Ovary (tissue), 9 donors: ENCODE results near the gene STAT1. TPM values are rescaled to one million over a fixed set of nuclear protein-coding genes. Genes with fewer than 3 reads are reported as not detected.

Experiments
- DNase-seq, 5 donors: peaks; one replicate each; pipeline ENCODE4 v3.0.0-alpha.2; 2019 to 2020
- H3K27ac ChIP-seq, 2 donors: fragments of 200-600 bp; one replicate each; pipeline versions ENCODE4 v1.5.1 to v1.8.0; 2019 to 2022
- H3K27me3 ChIP-seq: fragments of 200-600 bp; one replicate; pipeline ENCODE4 v1.8.0; 2022
- H3K36me3 ChIP-seq: fragments of 200-600 bp; sonication (generic); one replicate; pipeline ENCODE4 v1.5.1; 2019
- H3K4me1 ChIP-seq: one replicate; pipeline ENCODE4 v1.8.1; 2013; ENCODE audit warnings: mild to moderate bottlenecking, moderate library complexity; ENCODE audit not compliant: insufficient read depth
- H3K4me3 ChIP-seq: fragments of 200-600 bp; sonication (generic); one replicate; pipeline ENCODE4 v1.5.1; 2017
- H3K9me3 ChIP-seq, 2 donors: fragments of 200-600 bp in 1 of 2; sonication (generic) in 1 of 2; one replicate each; pipeline versions ENCODE4 v1.5.1 to v1.8.1; 2013 to 2019; ENCODE audit warnings: mild to moderate bottlenecking in 1 of 2, moderate library complexity in 1 of 2
- EP300 ChIP-seq: sonication (generic); formaldehyde crosslinking; IDR thresholded peaks from one replicate; pipeline ENCODE4 v1.6.1; 2017; ENCODE audit warnings: antibody characterized with exemption
- POLR2A ChIP-seq: fragments of 450-650 bp; IDR thresholded peaks from one replicate; pipeline ENCODE4 v1.6.1; 2017; ENCODE audit warnings: antibody characterized with exemption, mild to moderate bottlenecking, moderate library complexity
- WGBS, 3 donors: extraction: QIAGEN DNeasy Blood & Tissue Kit in 1 of 3; methylation state at CpG; one replicate each; pipeline versions ENCODE4 v1.1.5 to v1.1.7; 2013 to 2017; 5-methylcytosine and 5-hydroxymethylcytosine counted together
- intact Hi-C, 4 donors: fragments of 100-400 bp; cut with DNase I; formaldehyde crosslinking; loops; one replicate each; pipeline versions ENCODE4 v1.11.0 to v1.15.1; 2022 to 2023
- polyA plus RNA-seq, 2 donors: library from polyadenylated mRNA; stranded (reverse); fragments of 200-250 nt in 1 of 2; fragments of 350-450 nt in 1 of 2; fragmentation: Illumina TruSeq in 1 of 2; extraction: RNeasy Lipid Tissue Mini Kit (QIAGEN cat#74804) in 1 of 2; gene quantifications; one replicate each; pipeline ENCODE4 v1.2.3, GENCODE V29; 2013 to 2014
- total RNA-seq, 7 donors: library from RNA; depleted of rRNA in 2 of 7; stranded (reverse); fragments of >200 nt in 2 of 7; fragmentation: NEBNext Ultra II Directional in 3 of 7; extraction: Animal tissue kit (Norgen Biotek cat#: 25700) in 3 of 7; gene quantifications; one replicate each; pipeline versions ENCODE4 v1.1.0 to v1.2.4, GENCODE V29; 2016 to 2023
- TF ChIP-seq, protein P1 (sequence below), 3 donors: fragments of 450-650 bp in 2 of 3; fragments of 200-600 bp in 1 of 3; IDR thresholded peaks; one replicate each; pipeline versions ENCODE4 v1.5.1 to v1.8.0; 2016 to 2022; ENCODE audit warnings: antibody characterized with exemption in 3 of 3, mild to moderate bottlenecking in 1 of 3
- donor health status: DM: no; HTN: no; CAD: no; lungs with moderate emphysema.
- donor health status: DM: no; HTN: no; CAD: no.
- donor health status: Bipolar disorder and iron deficiency.
- donor health status: DM: yes; HTN: yes; CAD: no.
- donor health status: DM: no; HTN: no; CAD: no.
- donor health status: DM: yes; HTN: yes; CAD: no.

Gene STAT1
- total and polyA plus RNA-seq, 9 donors: 27.3 to 89.2 (median 46.4) TPM

DNA sequence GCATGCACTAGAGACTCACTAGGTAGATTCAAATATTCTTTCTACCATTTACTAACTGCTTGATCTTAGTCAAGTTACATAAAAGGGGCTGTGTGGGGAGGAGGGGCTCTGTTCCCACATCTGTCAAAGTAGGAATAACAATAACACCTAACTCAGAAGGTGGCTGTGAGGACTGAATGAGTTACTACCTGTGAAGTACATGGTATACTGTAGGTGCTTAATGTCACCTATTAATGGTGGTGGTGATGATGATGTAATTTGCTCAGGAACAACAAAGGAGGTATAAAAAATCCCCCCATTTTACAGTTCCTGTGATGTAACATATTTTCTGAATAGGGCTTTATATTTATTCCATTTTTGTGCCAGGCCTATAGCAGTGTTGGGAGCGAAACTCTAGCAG is 40.7 kb downstream of the STAT1 start:
- Histone ChIP-seq H3K9me3 (no peaks in the 10 kb centered on the region), H3K36me3 (no peaks in the 10 kb centered on the region), H3K27me3 (no peaks in the 10 kb centered on the region), H3K4me3 (no peak overlapping the region), H3K4me1 (no peaks in the 10 kb centered on the region), H3K27ac (no peak overlapping the region)
- intact Hi-C loops: no loop called here
- no peak for DNase-seq
- TF ChIP-seq EP300: no peak
- TF ChIP-seq, protein P1, sequence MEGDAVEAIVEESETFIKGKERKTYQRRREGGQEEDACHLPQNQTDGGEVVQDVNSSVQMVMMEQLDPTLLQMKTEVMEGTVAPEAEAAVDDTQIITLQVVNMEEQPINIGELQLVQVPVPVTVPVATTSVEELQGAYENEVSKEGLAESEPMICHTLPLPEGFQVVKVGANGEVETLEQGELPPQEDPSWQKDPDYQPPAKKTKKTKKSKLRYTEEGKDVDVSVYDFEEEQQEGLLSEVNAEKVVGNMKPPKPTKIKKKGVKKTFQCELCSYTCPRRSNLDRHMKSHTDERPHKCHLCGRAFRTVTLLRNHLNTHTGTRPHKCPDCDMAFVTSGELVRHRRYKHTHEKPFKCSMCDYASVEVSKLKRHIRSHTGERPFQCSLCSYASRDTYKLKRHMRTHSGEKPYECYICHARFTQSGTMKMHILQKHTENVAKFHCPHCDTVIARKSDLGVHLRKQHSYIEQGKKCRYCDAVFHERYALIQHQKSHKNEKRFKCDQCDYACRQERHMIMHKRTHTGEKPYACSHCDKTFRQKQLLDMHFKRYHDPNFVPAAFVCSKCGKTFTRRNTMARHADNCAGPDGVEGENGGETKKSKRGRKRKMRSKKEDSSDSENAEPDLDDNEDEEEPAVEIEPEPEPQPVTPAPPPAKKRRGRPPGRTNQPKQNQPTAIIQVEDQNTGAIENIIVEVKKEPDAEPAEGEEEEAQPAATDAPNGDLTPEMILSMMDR (IDR thresholded peaks at IDR 0.05): no peak
- 91 to 100% (median 100%) methylated on average over 1 of the region's 1 CpG for WGBS, 3 donors

DNA sequence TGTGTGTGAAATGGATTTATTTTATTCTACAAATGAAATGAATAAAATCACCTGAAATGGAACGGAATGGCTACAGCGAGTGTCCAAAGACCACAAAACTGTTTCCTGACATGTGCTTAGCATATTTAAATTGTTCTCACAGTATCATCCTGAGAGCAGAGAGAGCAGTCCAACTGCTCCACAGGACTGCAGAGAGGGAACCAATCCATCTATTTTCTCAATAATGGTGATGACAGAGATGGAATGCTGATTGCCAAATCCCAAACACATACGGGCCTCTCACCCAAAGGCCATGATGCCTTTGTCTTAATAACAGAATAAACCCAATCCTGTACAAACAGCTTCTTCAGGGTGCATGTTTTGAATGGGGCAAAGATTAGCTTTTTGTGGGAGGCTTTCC is 41.1 kb downstream of the STAT1 start:
- Histone ChIP-seq H3K4me1 (no peaks in the 10 kb centered on the region), H3K27ac (no peak overlapping the region), H3K9me3 (no peaks in the 10 kb centered on the region), H3K36me3 (no peaks in the 10 kb centered on the region), H3K27me3 (no peaks in the 10 kb centered on the region), H3K4me3 (no peak overlapping the region)
- DNase-seq: no peak
- WGBS, 3 donors: 85 to 90% (median 89%) methylated on average over 3 of the region's 3 CpGs
- intact Hi-C loops: no loop called here
- TF ChIP-seq POLR2A (no peak), EP300 (no peak)
- TF ChIP-seq, protein P1 (IDR thresholded peaks at IDR 0.05): no peak

DNA sequence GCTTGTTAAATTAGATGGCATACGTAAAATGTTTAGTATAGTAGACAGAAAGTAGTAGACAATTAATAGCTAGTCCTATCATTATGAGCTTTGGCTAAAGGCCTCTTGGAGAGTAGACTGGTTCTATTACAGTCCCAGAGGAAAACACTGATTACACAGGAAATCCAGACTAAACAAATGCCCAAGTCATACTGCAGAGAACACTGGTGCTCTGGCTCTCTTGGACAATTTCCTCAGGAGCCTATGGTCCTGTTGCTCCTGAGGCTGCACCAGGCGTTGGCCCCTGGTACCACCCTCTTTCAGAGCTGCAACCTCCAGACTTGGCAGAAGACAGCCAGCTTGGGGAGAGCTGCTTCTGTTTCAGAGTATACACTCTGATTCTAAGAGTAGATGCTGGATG is 41.8 kb downstream of the STAT1 start:
- Histone ChIP-seq H3K4me3 (no peak overlapping the region), H3K4me1 (no peaks in the 10 kb centered on the region), H3K36me3 (no peaks in the 10 kb centered on the region), H3K27me3 (no peaks in the 10 kb centered on the region), H3K27ac (no peak overlapping the region), H3K9me3 (no peaks in the 10 kb centered on the region)
- intact Hi-C loops: no loop called here
- WGBS, 3 donors: 44 to 68% (median 52%) methylated on average over 2 of the region's 2 CpGs
- no peak for DNase-seq
- TF ChIP-seq POLR2A (no peak), EP300 (no peak)
- TF ChIP-seq, protein P1 (IDR thresholded peaks at IDR 0.05): no peak

DNA sequence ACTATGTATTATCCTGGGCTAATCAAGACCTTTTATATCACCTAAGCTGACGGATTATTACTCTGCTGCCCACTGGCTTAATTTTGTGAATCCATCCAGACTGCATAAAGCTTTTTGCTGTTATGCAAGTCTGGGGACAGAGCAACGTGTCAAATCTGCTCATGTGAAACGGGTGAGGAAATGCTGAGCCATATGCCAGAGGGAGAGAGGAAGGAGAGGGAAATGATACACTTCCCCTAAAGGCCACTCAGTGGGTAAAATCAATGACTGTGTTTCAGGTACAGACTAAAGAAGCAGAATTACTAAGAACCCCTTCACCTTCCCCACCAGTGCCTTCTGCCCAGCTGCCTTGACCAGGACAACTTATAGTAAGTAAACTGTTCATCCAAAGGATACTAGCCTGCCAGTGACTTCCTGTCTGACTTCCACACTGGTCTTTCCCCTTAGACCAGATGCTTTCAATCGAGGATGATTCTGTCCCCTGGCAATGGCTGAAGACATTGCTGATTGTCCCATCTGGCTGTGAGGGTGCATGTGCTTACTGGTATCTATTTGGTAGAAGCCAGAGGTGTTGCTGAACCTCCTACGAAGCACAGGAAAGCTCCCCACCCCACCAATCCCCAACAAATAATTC is 43.0 kb downstream of the STAT1 start:
- TF ChIP-seq, protein P1 (IDR thresholded peaks at IDR 0.05): no peak
- Histone ChIP-seq H3K4me3 (no peak overlapping the region), H3K27me3 (no peaks in the 10 kb centered on the region), H3K4me1 (no peaks in the 10 kb centered on the region), H3K36me3 (no peaks in the 10 kb centered on the region), H3K27ac (no peak overlapping the region), H3K9me3 (no peaks in the 10 kb centered on the region)
- intact Hi-C loops: no loop called here
- WGBS, 3 donors: 89% methylated on average over 5 of the region's 5 CpGs
- no peak for DNase-seq
